Mononuclear cell (primary cell): Measurements from ENCODE around the gene CCDC194. TPM values are rescaled to one million over a fixed set of nuclear protein-coding genes. Genes with fewer than 3 reads are reported as not detected.

Experiments
- total RNA-seq: library from RNA; depleted of rRNA; stranded (reverse); fragments of >200 nt; gene quantifications from one replicate; pipeline ENCODE4 v1.2.3, GENCODE V29; 2012

The CCDC194 gene
- total RNA-seq, 1 donor, result 0.42 TPM

Other genes starting within 250 kb of the CCDC194 start
- 8.6 TPM for gene USE1, start 178.8 kb downstream of the CCDC194 start, total RNA-seq
- 2.1 TPM for gene OCEL1, start 168.0 kb downstream of the CCDC194 start, total RNA-seq
- gene NR2F6, start 148.3 kb downstream of the CCDC194 start, total RNA-seq, result 2.1 TPM
- gene USHBP1, start 129.5 kb downstream of the CCDC194 start, total RNA-seq, result under 0.01 TPM
- gene BABAM1, start 126.8 kb downstream of the CCDC194 start, total RNA-seq, result 27.3 TPM
- 0.94 TPM for gene ANKLE1, start 112.3 kb downstream of the CCDC194 start, total RNA-seq
- 4.9 TPM for gene ABHD8, start 90.8 kb downstream of the CCDC194 start, total RNA-seq
- 22.8 TPM for gene MRPL34, start 88.3 kb downstream of the CCDC194 start, total RNA-seq
- 13.7 TPM for gene DDA1, start 84.6 kb downstream of the CCDC194 start, total RNA-seq
- gene ANO8, start 59.3 kb downstream of the CCDC194 start, total RNA-seq, result 5.5 TPM
- gene GTPBP3, start 56.6 kb downstream of the CCDC194 start, total RNA-seq, result 11.3 TPM
- 0.63 TPM for gene PLVAP, start 16.9 kb downstream of the CCDC194 start, total RNA-seq
- 25.1 TPM for gene BST2, start 11.4 kb upstream of the CCDC194 start, total RNA-seq
- gene MVB12A, start 25.9 kb upstream of the CCDC194 start, total RNA-seq, result 13.1 TPM
- not detected for gene TMEM221, start 54.5 kb upstream of the CCDC194 start, total RNA-seq
- not detected for gene NXNL1, start 66.7 kb upstream of the CCDC194 start, total RNA-seq
- 5.8 TPM for gene SLC27A1, start 76.3 kb upstream of the CCDC194 start, total RNA-seq
- gene PGLS, start 117.5 kb upstream of the CCDC194 start, total RNA-seq, result 43.0 TPM
- 25.3 TPM for gene COLGALT1, start 161.5 kb upstream of the CCDC194 start, total RNA-seq